Activated CD4-positive, alpha-beta T cell treated with anti-CD3 and anti-CD28 coated beads, Interleukin-2, amount 50 U/mL, for 48 hours (primary cell): ENCODE measurements around the gene CORO2A.
"Not testable (repeated sequence)": the region's sequence is repeated elsewhere in the genome, so short reads cannot be mapped to it uniquely, and the experiment has no call there.

Source experiments
- DNase-seq, 2 experiments: peaks; one replicate each; pipeline ENCODE4 v3.0.0-alpha.2; 2020

The CORO2A gene

GRCh38 chr9:98101868-98102273 lies 90.6 kb downstream of the CORO2A start:
- DNase-seq: peak; percentile 70 to 77

- no peak for DNase-seq
These were observed 91.0 kb downstream of the CORO2A start for GRCh38 chr9:98101416-98101815.

- no peak for DNase-seq
These were observed 92.0 kb downstream of the CORO2A start for GRCh38 chr9:98100456-98100855.

- DNase-seq: no peak
These were observed 92.5 kb downstream of the CORO2A start for GRCh38 chr9:98099898-98100297.

- DNase-seq: no peak
These were observed 93.1 kb downstream of the CORO2A start for GRCh38 chr9:98099346-98099745.

- peak; percentile 43 to 61 for DNase-seq
These were observed 94.6 kb downstream of the CORO2A start for GRCh38 chr9:98097836-98098235.

- no peak for DNase-seq
These were observed 96.3 kb downstream of the CORO2A start for GRCh38 chr9:98096091-98096490.

GRCh38 chr9:98095401-98095800 lies 97.0 kb downstream of the CORO2A start:
- DNase-seq: no peak

GRCh38 chr9:98094851-98095250 lies 97.6 kb downstream of the CORO2A start:
- DNase-seq: no peak

- DNase-seq: no peak
These were observed 98.1 kb downstream of the CORO2A start for GRCh38 chr9:98094316-98094715.

- no peak for DNase-seq
These were observed 99.9 kb downstream of the CORO2A start for GRCh38 chr9:98092613-98092931.

GRCh38 chr9:98091735-98092612 lies 100.5 kb downstream of the CORO2A start:
- no peak for DNase-seq

GRCh38 chr9:98090674-98091073 lies 101.8 kb downstream of the CORO2A start:
- DNase-seq: not testable (repeated sequence)

GRCh38 chr9:98087420-98088354 lies 104.8 kb downstream of the CORO2A start:
- no peak for DNase-seq

GRCh38 chr9:98086461-98086860 lies 106.0 kb downstream of the CORO2A start:
- DNase-seq: no peak

GRCh38 chr9:98085944-98086343 lies 106.5 kb downstream of the CORO2A start:
- DNase-seq: no peak

- no peak for DNase-seq
These were observed 107.4 kb downstream of the CORO2A start for GRCh38 chr9:98085058-98085457.

- no peak for DNase-seq
These were observed 108.0 kb downstream of the CORO2A start for GRCh38 chr9:98084396-98084795.

GRCh38 chr9:98083566-98084183 lies 108.8 kb downstream of the CORO2A start:
- no peak for DNase-seq

GRCh38 chr9:98083061-98083501 lies 109.4 kb downstream of the CORO2A start:
- DNase-seq: no peak

- DNase-seq: peak; percentile 45 to 59
These were observed 110.8 kb downstream of the CORO2A start for GRCh38 chr9:98081477-98082219.

GRCh38 chr9:98080780-98081179 lies 111.7 kb downstream of the CORO2A start:
- no peak for DNase-seq

- no peak for DNase-seq
These were observed 112.1 kb downstream of the CORO2A start for GRCh38 chr9:98080326-98080725.
